GM13976 (cell line): ENCODE data around the gene ADGRA1.

Source experiments
- DNase-seq: peaks from one replicate; pipeline ENCODE4 v3.0.0; 2012; ENCODE audit warnings: low spot score
- in situ Hi-C: fragments of 300-500 bp; cut with MboI; formaldehyde crosslinking; loops from one replicate; pipeline ENCODE4 v1.12.0; 2022; ENCODE audit warnings: low sequenced_read_pairs, mixed read lengths, inconsistent platforms; ENCODE audit not compliant: unreplicated experiment
- TF ChIP-seq, protein P1 (sequence below): IDR thresholded peaks from 2 replicates; pipeline ENCODE4 v1.5.1; 2012; ENCODE audit warnings: borderline replicate concordance, mild to moderate bottlenecking; ENCODE audit not compliant: insufficient read depth; ENCODE audit errors: extremely low read depth, missing control alignments, control extremely low read depth

Gene ADGRA1

DNA sequence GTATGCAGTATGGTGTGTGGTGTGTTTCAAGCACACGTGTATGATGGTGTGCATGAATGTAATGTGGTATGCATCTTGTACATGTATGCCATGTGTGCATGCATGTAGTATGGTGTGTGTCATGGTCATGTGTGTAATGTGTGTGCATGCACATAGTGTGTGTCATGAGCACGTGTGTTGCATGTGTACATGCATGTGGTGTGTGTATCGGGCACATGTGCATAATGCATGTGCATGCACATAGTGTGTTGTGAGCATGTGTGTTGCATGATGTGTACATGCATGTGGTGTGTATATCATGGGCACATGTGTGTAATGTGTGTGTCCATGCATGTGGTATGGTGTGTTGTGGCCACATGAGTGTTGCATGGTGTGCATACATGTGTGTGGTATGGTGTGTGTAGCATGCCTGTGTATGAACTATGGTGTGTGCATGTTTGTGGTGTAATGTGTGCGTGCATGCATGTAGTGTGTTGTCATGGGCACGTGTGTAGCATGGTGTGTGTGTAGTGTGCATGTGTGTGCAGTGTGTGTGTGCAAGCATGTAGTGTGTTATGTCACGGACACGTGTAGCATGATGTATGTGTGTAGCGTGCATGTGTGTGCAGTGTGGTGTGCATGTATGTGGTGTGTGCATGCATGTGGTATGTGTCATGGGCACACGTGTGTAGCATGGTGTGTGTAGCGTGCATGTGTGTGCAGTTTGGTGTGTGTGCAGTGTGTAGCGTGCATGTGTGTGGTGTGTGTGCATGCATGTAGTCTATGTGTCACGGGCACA lies 89.8 kb downstream of the ADGRA1 start:
- in situ Hi-C loops: no loop called here
- TF ChIP-seq, protein P1, sequence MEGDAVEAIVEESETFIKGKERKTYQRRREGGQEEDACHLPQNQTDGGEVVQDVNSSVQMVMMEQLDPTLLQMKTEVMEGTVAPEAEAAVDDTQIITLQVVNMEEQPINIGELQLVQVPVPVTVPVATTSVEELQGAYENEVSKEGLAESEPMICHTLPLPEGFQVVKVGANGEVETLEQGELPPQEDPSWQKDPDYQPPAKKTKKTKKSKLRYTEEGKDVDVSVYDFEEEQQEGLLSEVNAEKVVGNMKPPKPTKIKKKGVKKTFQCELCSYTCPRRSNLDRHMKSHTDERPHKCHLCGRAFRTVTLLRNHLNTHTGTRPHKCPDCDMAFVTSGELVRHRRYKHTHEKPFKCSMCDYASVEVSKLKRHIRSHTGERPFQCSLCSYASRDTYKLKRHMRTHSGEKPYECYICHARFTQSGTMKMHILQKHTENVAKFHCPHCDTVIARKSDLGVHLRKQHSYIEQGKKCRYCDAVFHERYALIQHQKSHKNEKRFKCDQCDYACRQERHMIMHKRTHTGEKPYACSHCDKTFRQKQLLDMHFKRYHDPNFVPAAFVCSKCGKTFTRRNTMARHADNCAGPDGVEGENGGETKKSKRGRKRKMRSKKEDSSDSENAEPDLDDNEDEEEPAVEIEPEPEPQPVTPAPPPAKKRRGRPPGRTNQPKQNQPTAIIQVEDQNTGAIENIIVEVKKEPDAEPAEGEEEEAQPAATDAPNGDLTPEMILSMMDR: no peak
- DNase-seq: no peak

DNA sequence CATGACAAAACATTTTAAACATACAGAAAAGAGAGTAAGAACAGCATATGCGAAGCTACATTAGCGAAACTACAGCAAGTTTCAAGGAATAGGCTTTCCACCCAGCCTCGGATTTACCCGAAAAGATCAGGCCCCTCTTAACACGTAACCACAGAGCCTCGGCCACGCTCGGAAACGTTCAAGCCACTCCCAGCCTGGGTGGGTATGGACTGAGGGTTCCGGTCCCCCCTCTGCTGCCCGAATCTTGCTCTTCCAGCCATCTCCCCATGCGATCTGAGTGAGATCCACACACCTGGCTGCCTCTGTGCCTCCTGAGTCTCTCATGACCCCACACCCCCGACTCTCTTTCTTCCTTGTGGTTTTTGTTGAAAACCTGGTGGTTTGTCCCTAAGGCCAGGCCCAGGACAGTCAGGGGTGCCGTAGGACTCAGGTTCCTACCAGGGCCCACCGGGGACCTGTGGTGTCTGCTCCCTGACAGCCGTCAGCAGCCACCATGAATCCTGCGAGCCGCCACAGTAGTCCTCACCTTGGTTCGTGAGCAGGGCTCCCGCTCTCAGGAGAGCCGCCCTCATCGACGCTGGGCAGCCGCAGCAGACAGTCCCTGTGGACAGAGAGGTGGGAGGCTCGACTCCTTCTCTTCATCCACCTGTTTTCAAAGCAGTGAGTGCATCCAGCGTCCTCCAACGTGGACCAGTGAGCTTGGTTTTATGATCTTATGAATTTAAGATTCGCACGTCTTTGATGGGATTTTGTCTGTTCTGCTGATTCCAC lies 90.8 kb downstream of the ADGRA1 start:
- DNase-seq: no peak
- in situ Hi-C loops: no loop called here
- TF ChIP-seq, protein P1: no peak

DNA sequence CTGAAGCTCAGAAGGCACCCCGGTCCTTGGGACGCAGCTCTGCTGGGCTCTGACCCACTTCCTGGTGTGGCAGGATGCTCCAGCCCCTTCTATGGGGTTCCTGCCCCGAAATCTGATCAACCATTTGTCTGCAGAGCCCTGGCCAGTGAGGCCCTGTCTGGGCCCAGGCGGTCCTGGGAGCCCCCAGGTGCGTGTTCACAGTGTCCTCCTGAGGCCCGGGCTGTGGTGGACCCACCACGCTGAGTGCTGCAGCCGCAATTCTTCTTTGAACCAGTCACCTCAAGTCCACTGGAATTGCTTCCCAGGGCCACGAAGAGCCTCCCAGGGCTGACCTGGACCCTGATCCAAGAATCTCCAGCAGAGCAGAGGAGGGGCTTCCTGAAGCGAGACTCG lies 91.4 kb downstream of the ADGRA1 start:
- TF ChIP-seq, protein P1: no peak
- in situ Hi-C loops: no loop called here
- no peak for DNase-seq

DNA sequence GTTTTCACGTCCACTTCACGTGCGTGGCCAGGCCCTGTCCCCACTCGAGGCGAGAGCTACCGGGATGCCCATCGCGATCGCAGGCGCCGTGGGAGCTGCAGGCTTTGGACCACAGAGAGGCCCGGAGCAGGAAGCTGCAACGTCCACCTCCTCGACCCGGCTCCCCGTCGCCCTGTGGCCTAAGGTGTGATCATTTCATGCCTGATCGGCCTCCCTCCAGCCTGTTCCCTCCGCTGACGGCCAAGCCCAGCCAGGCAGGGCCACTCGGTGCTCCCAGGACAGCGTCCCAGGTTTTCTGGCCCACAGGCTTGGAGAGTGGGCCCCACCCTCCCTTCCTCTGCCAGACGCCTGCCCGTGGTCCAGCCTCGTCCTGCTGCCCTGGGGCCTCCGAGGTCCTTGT lies 91.9 kb downstream of the ADGRA1 start:
- TF ChIP-seq, protein P1: no peak
- in situ Hi-C loops: no loop called here

DNA sequence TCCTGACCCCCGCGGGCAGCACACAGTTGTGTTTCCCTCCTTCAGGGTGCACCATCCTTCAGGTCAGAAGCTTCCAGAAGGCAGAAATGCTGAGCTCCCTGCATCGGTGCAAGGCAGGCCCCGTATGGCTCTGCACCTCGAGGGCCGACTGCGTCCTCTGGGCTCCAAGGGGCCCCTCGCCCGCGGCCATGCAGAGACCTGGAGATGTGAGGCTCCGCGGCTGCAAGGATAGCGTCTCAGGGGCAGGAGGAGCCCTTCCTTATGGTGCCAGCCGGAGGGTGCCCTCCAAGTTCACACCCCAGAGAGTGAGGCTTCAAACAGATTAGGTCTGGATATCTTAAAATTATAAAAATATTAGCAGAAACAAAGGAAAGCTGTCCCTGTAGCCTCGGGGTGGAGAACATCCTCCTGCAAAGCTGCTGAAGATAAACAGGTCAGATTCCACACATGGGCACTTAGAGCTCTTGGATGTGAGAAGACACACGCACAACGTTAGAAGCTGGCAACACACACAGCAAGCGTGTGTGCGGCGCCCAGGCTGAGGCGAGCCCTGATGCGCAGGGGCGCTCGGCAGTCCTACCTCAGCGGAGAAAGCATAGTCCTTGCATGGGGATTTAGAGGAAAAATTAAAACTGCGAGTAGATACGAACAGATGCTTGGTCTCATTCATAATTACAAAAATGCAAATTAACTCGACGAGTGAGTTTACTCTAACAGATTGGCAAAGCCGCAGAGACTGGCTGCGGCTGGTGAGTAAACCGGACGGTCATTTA lies 92.7 kb downstream of the ADGRA1 start:
- in situ Hi-C loops: no loop called here
- TF ChIP-seq, protein P1: no peak
- no peak for DNase-seq

More for the DNA sequence above, 91.9 kb downstream of the ADGRA1 start:
- DNase-seq: no peak

DNA sequence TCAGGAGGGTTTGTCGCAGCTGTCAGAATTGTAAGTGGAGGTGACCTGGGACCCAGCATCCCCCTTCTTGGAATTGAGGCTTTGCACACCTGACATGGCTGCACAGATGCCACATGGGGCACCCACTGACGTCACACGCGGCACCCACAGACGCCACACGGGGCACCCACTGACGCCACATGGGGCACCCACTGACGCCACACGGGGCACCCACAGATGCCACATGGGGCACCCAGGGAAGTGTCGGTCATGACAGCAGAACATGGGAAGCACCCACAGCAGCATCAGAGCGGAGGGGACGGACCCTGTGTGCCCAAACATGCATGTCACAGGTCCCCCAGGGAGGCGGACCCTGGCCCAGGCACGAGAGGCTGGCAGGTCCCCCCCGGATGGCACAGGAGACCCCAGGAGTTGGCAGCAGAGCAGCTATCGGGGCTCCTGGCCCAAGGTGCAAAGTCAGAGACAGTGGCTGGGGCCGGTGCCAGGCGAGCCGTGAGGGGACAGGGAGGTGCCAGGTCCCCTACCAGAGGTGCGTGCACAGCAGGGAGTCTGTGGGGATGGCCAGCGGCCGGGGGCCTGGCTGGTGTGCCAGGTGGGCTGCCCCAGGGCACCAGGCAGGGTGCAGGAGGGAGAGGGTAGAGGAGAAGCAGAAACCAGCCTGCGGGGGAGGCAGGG lies 93.4 kb downstream of the ADGRA1 start:
- in situ Hi-C loops: no loop called here
- TF ChIP-seq, protein P1: no peak
- no peak for DNase-seq
